ENCODE measurements around the gene NECAP2.

The NECAP2 gene

DNA sequence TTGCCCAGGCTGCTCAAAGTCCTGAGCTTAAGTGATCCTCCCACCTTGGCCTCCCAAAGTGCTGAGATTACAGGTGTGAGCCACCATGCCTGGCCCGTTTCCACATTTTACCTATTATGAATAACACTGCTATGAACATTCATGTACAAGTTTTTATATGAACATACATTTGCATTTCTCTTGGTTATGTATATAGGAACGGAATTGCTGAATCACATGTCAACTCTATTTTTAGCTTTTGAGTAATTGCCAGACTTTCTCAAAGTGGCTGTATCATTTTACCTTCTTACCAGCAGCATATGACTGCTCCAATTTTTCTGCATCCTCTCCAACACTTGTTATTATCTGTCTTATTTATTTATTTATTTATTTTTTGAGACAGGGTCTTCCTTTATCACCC is 6.0 kb upstream of the NECAP2 start:
- ATAC-seq, result 0 out of 3 replicates have a peak, but pooled peaks have one; percentile 26
- TF ChIP-seq BACH2 (CRISPR knock-in tag; IDR thresholded peaks at IDR 0.05; ENCODE audit: borderline replicate concordance) (no peak), TOX (CRISPR knock-in tag; IDR thresholded peaks at IDR 0.05; ENCODE audit: borderline replicate concordance) (no peak)

- ATAC-seq, result no peak
These were observed 3.5 kb upstream of the NECAP2 start, which contains the start of gene SPATA21 for GRCh38 chr1:16436946-16437474. SPATA21 (minus strand) TSS chr1:16437424; CDS start chr1:16431371, 6,053 bp downstream.

GRCh38 chr1:16438516-16438915 is 2.0 kb upstream of the NECAP2 start:
- no peak for ATAC-seq

More at GRCh38 chr1:16436946-16437474, 3.5 kb upstream of the NECAP2 start, which contains the start of gene SPATA21:
- no peak for TF ChIP-seq ZNF70 (CRISPR knock-in tag; IDR thresholded peaks at IDR 0.05)
- TF ChIP-seq ISL1 (CRISPR knock-in tag; IDR thresholded peaks at IDR 0.05), result no peak
- TF ChIP-seq ZNF565 (CRISPR knock-in tag; conservative IDR thresholded peaks at IDR 0.05; ENCODE audit: low read depth), result no peak
- no peak for TF ChIP-seq GLIS3 (CRISPR knock-in tag; IDR thresholded peaks at IDR 0.05)
- TF ChIP-seq ARNTL (CRISPR knock-in tag; IDR thresholded peaks at IDR 0.05; ENCODE audit: borderline replicate concordance, low read depth), result no peak
- TF ChIP-seq PPARA (CRISPR knock-in tag; IDR thresholded peaks at IDR 0.05; ENCODE audit: borderline replicate concordance), result no peak
- TF ChIP-seq TOX (CRISPR knock-in tag; IDR thresholded peaks at IDR 0.05; ENCODE audit: borderline replicate concordance), result no peak
- no peak for TF ChIP-seq PATZ1 (CRISPR knock-in tag; IDR thresholded peaks at IDR 0.05; ENCODE audit: borderline replicate concordance)
- TF ChIP-seq TCF4 (CRISPR knock-in tag; IDR thresholded peaks at IDR 0.05; ENCODE audit: borderline replicate concordance), result no peak
- TF ChIP-seq ZNF8 (CRISPR knock-in tag; IDR thresholded peaks at IDR 0.05), result no peak

More at GRCh38 chr1:16438516-16438915, 2.0 kb upstream of the NECAP2 start:
- no peak for TF ChIP-seq ESRRG (CRISPR knock-in tag; IDR thresholded peaks at IDR 0.05)
- TF ChIP-seq TSHZ2 (CRISPR knock-in tag; IDR thresholded peaks at IDR 0.05), result no peak
- no peak for TF ChIP-seq ISL1 (CRISPR knock-in tag; IDR thresholded peaks at IDR 0.05)
- no peak for TF ChIP-seq CSRNP3 (CRISPR knock-in tag; IDR thresholded peaks at IDR 0.05)
- TF ChIP-seq GLIS3 (CRISPR knock-in tag; IDR thresholded peaks at IDR 0.05), result no peak
- TF ChIP-seq ARNTL (CRISPR knock-in tag; IDR thresholded peaks at IDR 0.05; ENCODE audit: borderline replicate concordance, low read depth), result no peak
- TF ChIP-seq CREB5 (CRISPR knock-in tag; IDR thresholded peaks at IDR 0.05; ENCODE audit: low read depth), result no peak
- no peak for TF ChIP-seq OSR1 (CRISPR knock-in tag; IDR thresholded peaks at IDR 0.05)
- TF ChIP-seq ZFP3 (CRISPR knock-in tag; IDR thresholded peaks at IDR 0.05), result no peak
- TF ChIP-seq ZC3H10 (CRISPR knock-in tag; IDR thresholded peaks at IDR 0.05), result no peak
- TF ChIP-seq RARB (CRISPR knock-in tag; IDR thresholded peaks at IDR 0.05), result no peak
- TF ChIP-seq CSDC2 (CRISPR knock-in tag; IDR thresholded peaks at IDR 0.05), result no peak
- TF ChIP-seq ZNF70 (CRISPR knock-in tag; IDR thresholded peaks at IDR 0.05), result no peak
- TF ChIP-seq ZFP30 (CRISPR knock-in tag; IDR thresholded peaks at IDR 0.05), result no peak
- TF ChIP-seq PPARA (CRISPR knock-in tag; IDR thresholded peaks at IDR 0.05; ENCODE audit: borderline replicate concordance), result no peak

Measured in SK-N-SH treated with all-trans-retinoic acid at 6 μM for 48 hours (cell line).